Upper lobe of left lung (tissue), 4 donors: Measurements from ENCODE around the gene GCLM.
"Not testable (repeated sequence)": the region's sequence is repeated elsewhere in the genome, so short reads cannot be mapped to it uniquely, and the experiment has no call there.

Source experiments
- CTCF ChIP-seq, 6 experiments: fragments of 450-650 bp in 4 of 6; fragments of 200-600 bp in 2 of 6; sonication (generic) in 2 of 6; IDR thresholded peaks; one replicate each; pipeline ENCODE4 v1.5.1; 2016 to 2019; ENCODE audit warnings: antibody characterized with exemption in 6 of 6
- POLR2AphosphoS5 ChIP-seq, 2 donors: sonication (generic); formaldehyde crosslinking; IDR thresholded peaks; one replicate each; pipeline ENCODE4 v1.5.1; 2017; ENCODE audit warnings: antibody characterized with exemption in 2 of 2

- not testable (repeated sequence) for TF ChIP-seq CTCF, POLR2AphosphoS5 (IDR thresholded peaks at IDR 0.05)
These were observed 40.7 kb downstream of the GCLM start for GRCh38 chr1:93868492-93868891.
